Body of pancreas (tissue), 4 donors: Measurements from ENCODE around the gene ZNF772.

ENCODE experiments used
- CTCF ChIP-seq, 7 experiments: fragments of 450-650 bp in 4 of 7; fragments of 200-600 bp in 3 of 7; sonication (generic) in 3 of 7; IDR thresholded peaks; one replicate each; pipeline ENCODE4 v1.5.1; 2016 to 2019; ENCODE audit warnings: antibody characterized with exemption in 7 of 7
- POLR2A ChIP-seq, 3 donors: fragments of 450-650 bp; IDR thresholded peaks; one replicate each; pipeline ENCODE4 v1.6.1; 2016; ENCODE audit warnings: antibody characterized with exemption in 3 of 3, mild to moderate bottlenecking in 2 of 3

GRCh38 chr19:57466489-57466888 lies 10.9 kb downstream of the ZNF772 start:
- TF ChIP-seq POLR2A (IDR thresholded peaks at IDR 0.05) (no peak), CTCF (IDR thresholded peaks at IDR 0.05) (no peak)
